ENCODE results near the gene RPS5. TPM values are rescaled to one million over a fixed set of nuclear protein-coding genes. Genes with fewer than 3 reads are reported as not detected.
"Not testable (repeated sequence)": the region's sequence is repeated elsewhere in the genome, so short reads cannot be mapped to it uniquely, and the experiment has no call there.

Gene RPS5
- total RNA-seq, 2 experiments from 2014 or later = 1,806 to 1,853 TPM

DNA sequence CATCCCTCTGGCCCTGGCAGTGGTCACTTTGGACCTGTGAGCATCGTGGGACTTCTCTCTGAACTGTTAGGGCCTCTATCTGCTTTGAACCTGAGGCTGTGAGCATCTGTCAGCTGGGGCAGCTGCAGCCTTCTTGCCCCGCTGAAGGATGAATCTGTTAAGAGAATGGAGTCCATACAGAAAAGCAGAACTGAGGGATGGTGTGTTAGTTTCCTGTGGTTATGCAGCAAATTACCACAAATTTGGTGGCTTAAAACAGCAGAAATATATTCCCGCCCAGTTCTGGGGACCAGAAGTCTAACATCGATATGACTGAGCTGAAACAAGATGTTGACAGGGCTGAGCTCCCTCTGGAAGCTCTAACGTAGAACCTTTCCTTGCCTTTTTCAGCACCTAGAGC is 22.9 kb upstream of the RPS5 start:
- peaks cover 6% of the 10 kb centered on the region for H3K4me1 Mint-ChIP-seq (ENCODE audit: low read depth)
- no peak overlapping the region for H3K4me3 Mint-ChIP-seq
- no peaks in the 10 kb centered on the region for H3K27me3 Mint-ChIP-seq (ENCODE audit: low read depth)
- no peaks in the 10 kb centered on the region for H3K36me3 Mint-ChIP-seq (ENCODE audit: low read depth)
- intact Hi-C loops (cut with micrococcal nuclease) = loop anchor here (5.0 kb wide), 1 partner anchor 78 kb away; the partner anchor contains the start of gene ZNF132
- CTCF ChIA-PET = no interaction called here
- DNase-seq = no peak
- no peaks in the 10 kb centered on the region for H3K9me3 Mint-ChIP-seq
- H3K27ac Mint-ChIP-seq = no peak overlapping the region

DNA sequence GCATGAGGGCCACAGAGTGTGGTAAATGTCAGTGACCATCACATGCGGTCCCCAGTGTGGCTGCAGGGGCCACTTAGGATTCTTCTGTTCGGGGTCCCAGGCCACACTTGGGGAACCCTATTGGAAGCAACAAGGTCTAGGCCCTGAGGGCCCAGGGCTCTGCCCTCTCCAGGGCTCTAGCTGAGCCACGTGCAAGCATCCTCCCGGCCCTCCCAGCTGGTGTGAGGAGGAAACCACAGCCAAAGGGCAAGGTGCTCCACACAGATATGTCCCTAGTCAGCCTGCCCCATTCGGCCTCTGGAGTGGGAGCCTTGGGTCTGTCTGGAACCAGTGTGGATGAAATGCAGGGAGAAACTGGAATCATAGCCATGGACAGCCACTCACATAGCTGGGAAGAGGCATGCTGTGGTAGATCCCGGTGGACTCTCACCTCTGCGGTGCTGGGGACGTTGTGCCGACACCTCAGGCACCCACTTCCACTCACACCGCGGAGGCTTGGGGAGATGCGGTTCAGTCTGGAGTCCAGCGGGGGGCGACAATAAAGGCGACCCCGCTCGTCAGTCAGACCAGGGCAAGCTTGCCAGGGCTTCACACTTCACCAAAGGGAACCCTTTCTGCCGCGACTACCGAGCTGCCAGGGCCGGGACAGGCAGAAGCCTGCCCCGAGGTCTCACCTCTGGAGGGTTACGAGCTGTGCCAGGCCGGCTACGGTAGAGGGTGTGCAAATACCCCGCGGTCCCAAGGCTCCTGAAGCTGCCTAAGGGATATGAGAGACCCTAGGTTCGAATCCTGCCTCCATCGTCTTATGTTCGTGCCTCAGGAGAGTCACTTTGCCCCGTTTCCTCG is 20.3 kb upstream of the RPS5 start:
- H3K4me3 Mint-ChIP-seq = no peak overlapping the region
- no peak overlapping the region for H3K27ac Mint-ChIP-seq
- H3K27me3 Mint-ChIP-seq (ENCODE audit: low read depth) = no peaks in the 10 kb centered on the region
- H3K4me1 Mint-ChIP-seq (ENCODE audit: low read depth) = peaks cover 6% of the 10 kb centered on the region
- no peaks in the 10 kb centered on the region for H3K36me3 Mint-ChIP-seq (ENCODE audit: low read depth)
- DNase-seq = no peak
- intact Hi-C loops (cut with micrococcal nuclease) = no loop called here
- no peaks in the 10 kb centered on the region for H3K9me3 Mint-ChIP-seq
- CTCF ChIA-PET = no interaction called here

DNA sequence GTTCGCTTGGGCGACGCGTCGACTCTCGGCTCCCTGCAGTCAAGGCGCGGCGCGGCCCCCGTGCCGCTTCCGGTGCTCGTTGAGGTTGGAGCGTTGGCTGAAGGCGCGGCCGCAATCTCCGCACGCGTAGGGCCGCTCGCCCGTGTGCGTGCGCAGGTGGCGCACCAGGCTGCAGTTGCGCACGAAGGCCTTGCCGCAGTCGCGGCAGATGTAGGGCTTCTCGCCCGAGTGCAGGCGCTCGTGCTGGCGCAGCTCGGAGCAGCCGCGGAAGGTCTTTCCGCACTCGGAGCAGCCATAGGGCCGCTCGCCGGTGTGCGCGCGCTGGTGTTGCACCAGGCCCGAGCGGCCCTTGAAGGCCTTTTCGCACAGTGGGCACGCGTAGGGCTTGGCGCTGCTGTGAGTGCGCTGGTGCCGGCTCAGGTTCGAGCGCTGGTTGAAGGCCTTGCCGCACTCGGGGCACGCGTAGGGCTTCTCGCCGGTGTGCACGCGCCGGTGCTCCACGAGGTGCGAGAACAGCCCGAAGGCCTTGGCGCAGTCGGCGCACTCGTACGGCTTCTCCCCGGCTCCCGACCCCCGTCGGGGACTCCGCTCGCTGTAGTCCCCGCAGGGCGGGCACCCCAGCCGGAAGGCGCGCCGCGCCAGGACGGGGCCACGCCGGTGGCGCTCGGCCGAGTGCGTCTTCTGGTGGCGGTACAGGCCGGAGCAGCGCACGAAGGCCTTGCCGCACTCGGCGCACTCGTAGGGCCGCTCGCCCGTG is 19.2 kb upstream of the RPS5 start:
- H3K4me1 Mint-ChIP-seq (ENCODE audit: low read depth) = peaks cover 1% of the 10 kb centered on the region
- H3K9me3 Mint-ChIP-seq = no peaks in the 10 kb centered on the region
- intact Hi-C loops (cut with micrococcal nuclease) = no loop called here
- H3K27me3 Mint-ChIP-seq (ENCODE audit: low read depth) = no peaks in the 10 kb centered on the region
- H3K36me3 Mint-ChIP-seq (ENCODE audit: low read depth) = no peaks in the 10 kb centered on the region
- H3K4me3 Mint-ChIP-seq = no peak overlapping the region
- CTCF ChIA-PET = interaction anchor here (0.6 kb wide), 1 partner anchor 76 kb away, joined by 3 read pairs; no protein-coding TSS in a partner anchor
- DNase-seq = no peak
- no peak overlapping the region for H3K27ac Mint-ChIP-seq

DNA sequence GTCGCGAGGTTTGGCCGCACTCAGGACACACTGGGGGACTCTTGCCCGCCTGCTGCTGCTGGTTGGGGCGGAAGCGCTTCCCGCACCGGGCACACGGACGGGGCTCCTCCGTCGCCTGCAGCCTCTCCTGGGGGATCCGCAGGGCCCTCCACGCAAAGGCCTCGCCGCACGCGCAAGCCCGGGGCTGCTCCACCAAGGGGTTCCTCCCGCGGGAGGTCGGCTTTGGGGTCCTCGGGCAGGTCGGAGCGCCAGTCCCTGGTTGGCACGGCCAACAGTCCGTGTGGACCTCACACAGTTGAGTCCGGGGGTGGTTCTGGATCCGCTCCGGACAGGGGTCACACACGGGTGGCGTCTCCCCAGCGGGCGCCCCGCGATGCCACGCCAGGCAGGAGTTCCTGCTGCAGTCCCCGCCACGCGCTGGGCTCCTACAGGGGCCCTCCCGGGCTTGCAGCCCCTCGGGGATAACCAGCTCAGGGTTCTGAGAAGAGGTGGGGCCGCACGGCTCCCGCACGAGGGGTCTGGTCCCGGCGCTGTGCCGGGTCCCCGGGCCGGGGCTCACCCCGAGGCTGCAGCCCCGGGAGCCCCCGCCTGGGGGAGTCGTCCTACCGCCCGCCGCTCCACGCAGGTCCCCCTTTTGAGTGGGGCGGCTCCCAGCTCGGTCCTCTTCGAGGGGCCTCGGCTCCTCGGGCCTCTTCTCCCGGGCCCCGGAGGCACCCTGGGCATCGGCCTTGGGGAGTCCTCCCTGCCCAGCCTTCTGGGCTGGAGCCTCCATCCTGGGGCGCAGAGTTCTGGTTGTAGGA is 18.3 kb upstream of the RPS5 start:
- intact Hi-C loops (cut with micrococcal nuclease) = no loop called here
- CTCF ChIA-PET = no interaction called here
- H3K36me3 Mint-ChIP-seq (ENCODE audit: low read depth) = no peaks in the 10 kb centered on the region
- DNase-seq = no peak
- no peaks in the 10 kb centered on the region for H3K9me3 Mint-ChIP-seq
- no peak overlapping the region for H3K27ac Mint-ChIP-seq
- H3K4me1 Mint-ChIP-seq (ENCODE audit: low read depth) = no peaks in the 10 kb centered on the region
- H3K27me3 Mint-ChIP-seq (ENCODE audit: low read depth) = no peaks in the 10 kb centered on the region
- H3K4me3 Mint-ChIP-seq = no peak overlapping the region

DNA sequence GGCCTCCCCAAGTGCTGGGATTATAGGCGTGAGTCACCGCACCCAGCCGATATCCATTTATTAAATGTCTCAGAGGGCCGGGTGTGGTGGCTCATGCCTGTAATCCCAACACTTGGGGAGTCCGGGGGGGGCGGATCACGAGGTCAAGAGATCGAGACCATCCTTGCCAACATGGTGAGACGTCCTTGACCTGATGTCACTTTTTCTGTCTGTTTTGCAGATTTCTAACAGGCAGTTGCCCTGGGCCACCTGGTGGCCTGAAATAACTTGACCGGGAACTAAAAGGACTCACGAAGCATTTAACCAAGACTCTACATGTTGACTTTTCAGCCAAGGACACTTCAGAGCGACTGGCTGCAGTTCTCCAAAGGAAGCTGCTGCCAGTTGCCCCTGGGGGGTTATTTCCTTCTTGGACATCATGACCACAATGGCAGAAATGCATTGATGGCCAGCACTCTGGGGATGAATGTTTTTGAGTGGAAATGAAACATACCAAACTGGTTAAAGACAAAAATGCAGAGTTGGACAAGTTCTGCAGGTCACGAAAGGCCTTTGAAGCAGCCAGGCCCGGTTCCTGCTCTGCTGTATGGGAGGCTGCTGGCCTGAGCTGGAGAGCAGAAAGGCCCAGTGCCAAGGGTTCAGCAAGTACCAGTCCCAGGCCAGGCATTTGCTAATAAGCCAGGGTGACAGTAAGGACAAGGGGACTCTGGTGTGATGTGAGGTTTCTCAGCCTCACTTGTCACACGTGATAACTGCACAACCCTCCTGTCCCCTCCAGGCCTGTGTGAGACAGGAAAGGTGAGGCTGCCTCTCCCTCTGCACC is 14.5 kb upstream of the RPS5 start:
- Mint-ChIP-seq H3K27me3 (ENCODE audit: low read depth) (no peaks in the 10 kb centered on the region), H3K4me1 (ENCODE audit: low read depth) (peaks cover 2% of the 10 kb centered on the region), H3K4me3 (no peak overlapping the region), H3K36me3 (ENCODE audit: low read depth) (no peaks in the 10 kb centered on the region), H3K9me3 (no peaks in the 10 kb centered on the region), H3K27ac (no peak overlapping the region)
- CTCF ChIA-PET = no interaction called here
- intact Hi-C loops (cut with micrococcal nuclease) = no loop called here
- no peak for DNase-seq

DNA sequence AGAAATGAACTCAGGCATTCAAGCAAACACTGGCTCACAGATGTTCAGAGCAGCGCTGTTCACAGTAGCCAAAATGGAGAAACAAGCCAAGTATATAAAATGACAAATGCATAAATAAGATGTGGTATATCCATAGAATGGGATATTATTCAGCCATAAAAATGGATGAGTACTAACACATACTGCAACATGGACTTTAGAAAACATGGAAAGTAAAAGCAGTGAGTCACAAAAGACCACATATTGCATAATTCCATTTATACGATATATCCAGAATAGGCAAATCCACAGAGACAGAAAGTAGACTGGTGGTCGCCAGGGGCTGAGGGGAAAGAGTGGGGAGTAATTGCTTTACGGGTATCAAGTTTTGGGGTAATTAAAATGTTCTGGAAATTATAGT is 12.9 kb upstream of the RPS5 start:
- CTCF ChIA-PET = no interaction called here
- Mint-ChIP-seq H3K4me3 (no peak overlapping the region), H3K27ac (no peak overlapping the region)

DNA sequence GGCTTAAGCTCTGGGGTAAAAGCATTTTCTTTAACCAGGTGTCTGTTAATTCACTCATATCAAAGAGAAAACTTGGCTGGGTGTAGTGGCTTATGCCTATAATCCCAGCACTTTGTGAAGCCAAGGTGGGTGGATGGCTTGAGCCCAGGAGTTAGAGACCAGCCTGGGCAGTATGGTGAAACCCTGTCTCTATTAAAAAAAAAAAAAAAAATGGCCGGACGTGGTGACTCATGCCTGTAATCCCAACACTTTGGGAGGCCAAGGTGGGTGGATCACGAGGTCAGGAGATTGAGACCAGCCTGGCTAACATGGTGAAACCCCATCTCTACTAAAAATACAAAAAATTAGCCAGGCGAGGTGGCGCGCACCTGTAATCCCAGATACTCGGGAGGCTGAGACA is 10.3 kb upstream of the RPS5 start:
- H3K36me3 Mint-ChIP-seq (ENCODE audit: low read depth); DNase-seq; H3K9me3 Mint-ChIP-seq; H3K27me3 Mint-ChIP-seq (ENCODE audit: low read depth); H3K27ac Mint-ChIP-seq; CTCF ChIA-PET; intact Hi-C loops (cut with micrococcal nuclease); H3K4me3 Mint-ChIP-seq: not testable (repeated sequence)
- H3K4me1 Mint-ChIP-seq (ENCODE audit: low read depth) = peaks cover 12% of the 10 kb centered on the region

More for the DNA sequence above, 12.9 kb upstream of the RPS5 start:
- DNase-seq = no peak
- no peaks in the 10 kb centered on the region for H3K27me3 Mint-ChIP-seq (ENCODE audit: low read depth)
- H3K4me1 Mint-ChIP-seq (ENCODE audit: low read depth) = peaks cover 2% of the 10 kb centered on the region
- intact Hi-C loops (cut with micrococcal nuclease) = no loop called here
- H3K36me3 Mint-ChIP-seq (ENCODE audit: low read depth) = no peaks in the 10 kb centered on the region
- H3K9me3 Mint-ChIP-seq = no peaks in the 10 kb centered on the region

DNA sequence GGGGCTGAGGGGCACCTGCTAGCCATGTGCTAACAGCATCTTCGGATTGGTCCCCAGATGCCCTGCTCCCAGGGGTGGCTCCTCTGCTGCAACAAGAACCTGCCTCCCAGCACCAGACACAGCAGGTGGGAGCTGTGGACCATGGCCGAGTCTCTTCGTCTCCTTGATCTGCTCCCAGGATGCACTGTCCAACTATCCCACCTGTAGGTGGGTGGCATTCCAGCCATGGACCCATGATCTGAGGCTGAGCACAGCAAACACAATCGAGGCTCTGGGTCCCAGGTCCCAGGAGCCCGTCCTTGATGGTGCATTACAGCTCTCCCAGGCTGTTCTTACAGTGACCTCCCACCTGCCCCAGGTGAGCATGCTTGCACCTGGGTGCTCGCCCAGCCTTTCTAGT is 7.8 kb upstream of the RPS5 start:
- Mint-ChIP-seq H3K27ac (peak overlapping the region; percentile 90), H3K9me3 (no peaks in the 10 kb centered on the region), H3K27me3 (ENCODE audit: low read depth) (no peaks in the 10 kb centered on the region), H3K4me3 (peak overlapping the region; percentile 86), H3K4me1 (ENCODE audit: low read depth) (peaks cover 15% of the 10 kb centered on the region), H3K36me3 (ENCODE audit: low read depth) (no peaks in the 10 kb centered on the region)
- no peak for DNase-seq
- CTCF ChIA-PET = no interaction called here
- intact Hi-C loops (cut with micrococcal nuclease) = no loop called here

DNA sequence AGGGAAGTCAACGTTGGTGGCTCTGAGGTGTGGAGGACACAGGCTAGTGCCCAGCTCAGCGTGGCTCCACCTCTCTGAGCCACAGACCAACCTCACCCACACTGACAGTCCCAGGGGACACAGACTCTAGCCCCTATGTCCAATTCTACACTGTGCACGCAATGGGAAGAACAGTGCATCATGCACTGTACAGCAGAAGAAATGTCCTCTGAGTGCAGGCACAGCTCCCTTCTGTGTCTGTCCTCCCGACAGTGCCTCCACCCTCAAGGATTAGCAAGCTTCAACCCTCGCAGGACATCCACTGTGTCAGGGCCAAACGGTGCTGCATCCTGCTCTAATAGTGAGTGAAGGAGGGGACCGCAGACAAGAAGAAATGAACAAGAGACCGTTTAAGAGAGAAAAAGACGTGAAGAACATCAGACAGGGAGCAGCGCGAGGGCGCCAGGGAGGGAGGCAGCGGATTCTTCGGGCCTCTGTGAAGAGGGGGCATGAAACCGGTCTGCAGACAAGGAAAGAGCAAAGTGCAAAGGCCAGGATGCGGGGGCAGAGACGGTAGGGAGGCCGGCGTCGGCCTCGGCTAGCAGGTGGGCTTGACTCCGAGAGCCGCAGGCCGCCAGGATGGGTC is 6.9 kb upstream of the RPS5 start:
- CTCF ChIA-PET = interaction anchor here (0.6 kb wide), 1 partner anchor 152 kb away, joined by 3 read pairs; no protein-coding TSS in a partner anchor

DNA sequence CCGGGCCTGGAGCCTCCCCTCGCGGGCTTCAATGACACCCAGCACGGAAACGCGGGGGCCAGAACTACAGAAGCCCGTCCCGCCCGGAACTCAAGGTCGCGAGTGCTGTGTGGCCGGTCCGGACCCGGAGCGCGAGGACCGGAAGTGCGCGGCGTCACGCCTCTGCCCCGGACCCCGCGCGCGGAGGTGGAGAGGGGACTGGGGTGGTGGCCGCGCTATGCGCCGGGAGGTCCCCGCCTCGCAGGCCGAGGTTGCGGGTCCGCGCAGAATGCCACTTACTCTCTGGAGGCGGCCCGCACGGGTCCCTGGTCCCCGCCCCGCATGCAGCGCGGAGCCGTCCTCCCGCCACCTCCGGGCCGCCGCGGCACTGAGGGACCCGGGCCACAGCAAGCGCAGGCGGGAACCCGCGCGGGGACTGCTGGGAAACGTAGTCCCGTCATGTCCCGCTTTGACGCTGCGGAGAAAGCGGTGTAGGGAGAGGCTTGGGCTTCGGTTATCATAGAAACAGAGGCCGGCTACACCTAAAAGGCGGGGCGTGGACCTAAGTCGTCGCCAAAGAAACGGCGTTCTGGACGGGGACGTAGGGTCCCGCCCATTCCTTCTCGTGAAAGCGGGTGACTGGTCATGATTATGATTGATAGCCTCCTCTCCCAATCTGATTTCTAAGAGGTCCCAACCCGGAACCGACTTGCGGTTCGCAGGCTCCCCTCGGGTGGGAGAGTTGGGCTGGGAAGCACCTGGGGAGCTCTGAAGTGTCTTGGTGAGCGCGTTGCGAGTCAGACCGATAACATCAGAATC is 6.2 kb upstream of the RPS5 start, which contains the start of gene ZNF837:
ZNF837 (minus strand) TSS at position 369 of the 798 bp plus-strand sequence. CDS start 11,698 bp downstream, outside the sequence.
- no peaks in the 10 kb centered on the region for H3K27me3 Mint-ChIP-seq (ENCODE audit: low read depth)
- H3K36me3 Mint-ChIP-seq (ENCODE audit: low read depth) = peaks cover 1% of the 10 kb centered on the region
- intact Hi-C loops (cut with micrococcal nuclease) = loop anchor here (1.0 to 10.0 kb wide), 14 partner anchors 19 to 283 kb away; partner anchors contain the start of genes ERVK3-1, ZNF132, ZNF274 and ZNF324
- peaks cover 20% of the 10 kb centered on the region for H3K4me1 Mint-ChIP-seq (ENCODE audit: low read depth)
- H3K9me3 Mint-ChIP-seq = no peaks in the 10 kb centered on the region
- H3K4me3 Mint-ChIP-seq = peak within 1 kb of the TSS; percentile 86
- peak; percentile 99 for DNase-seq
- H3K27ac Mint-ChIP-seq = peak within 1 kb of the TSS; percentile 90
- CTCF ChIA-PET = no interaction called here

More for the DNA sequence above, 6.9 kb upstream of the RPS5 start:
- Mint-ChIP-seq H3K9me3 (no peaks in the 10 kb centered on the region), H3K4me1 (ENCODE audit: low read depth) (peaks cover 14% of the 10 kb centered on the region), H3K27me3 (ENCODE audit: low read depth) (no peaks in the 10 kb centered on the region), H3K27ac (peak overlapping the region; percentile 90), H3K36me3 (ENCODE audit: low read depth) (no peaks in the 10 kb centered on the region), H3K4me3 (peak overlapping the region; percentile 86)
- no peak for DNase-seq
- intact Hi-C loops (cut with micrococcal nuclease) = loop anchor here (1.0 to 10.0 kb wide), 3 partner anchors 87 to 282 kb away; partner anchors contain the start of genes ZNF324, ZNF544 and ZSCAN18

All from activated naive CD4-positive, alpha-beta T cell treated with anti-CD3 and anti-CD28 coated beads for 36 hours (primary cell).